CD4-positive, alpha-beta memory T cell (primary cell): ENCODE measurements around the gene GRIK2. TPM values are rescaled to one million over a fixed set of nuclear protein-coding genes. Genes with fewer than 3 reads are reported as not detected.

Source experiments
- CTCF ChIA-PET: fragments of 350-600 bp; sonication (Branson Sonifier 250); formaldehyde crosslinking; loops from one replicate; lab custom pipeline; 2021; ENCODE audit warnings: inconsistent platforms; ENCODE audit not compliant: partially characterized antibody; lab: Charles Lee
- POLR2A ChIA-PET: fragments of 350-600 bp; sonication (Branson Sonifier 250); formaldehyde crosslinking; loops from one replicate; lab custom pipeline; 2021; ENCODE audit not compliant: partially characterized antibody; lab: Charles Lee
- DNase-seq, 5 donors: peaks; one replicate each; pipeline versions ENCODE4 v3.0.0 to v3.0.0-alpha.2; 2020 to 2022; ENCODE audit warnings: mixed read lengths in 1 of 5
- H3K27ac ChIP-seq: one replicate; pipeline ENCODE4 v1.7.0; 2013; ENCODE audit warnings: low read depth, low read length
- H3K27me3 ChIP-seq: 2 replicates; pipeline ENCODE4 v1.7.0; 2013; ENCODE audit warnings: mild to moderate bottlenecking, low read length, moderate library complexity; ENCODE audit not compliant: insufficient read depth
- H3K36me3 ChIP-seq: 2 replicates; pipeline ENCODE4 v1.7.0; 2013; ENCODE audit warnings: mild to moderate bottlenecking, low read length, moderate library complexity; ENCODE audit not compliant: insufficient read depth
- H3K4me1 ChIP-seq: 2 replicates; pipeline ENCODE4 v1.7.0; 2013; ENCODE audit warnings: mild to moderate bottlenecking, low read length, moderate library complexity; ENCODE audit not compliant: insufficient read depth
- H3K4me3 ChIP-seq, 2 donors: one replicate each; pipeline ENCODE4 v1.7.0; 2013; ENCODE audit warnings: low read length in 2 of 2, mild to moderate bottlenecking in 1 of 2
- H3K9me3 ChIP-seq, 2 donors: one replicate each; pipeline ENCODE4 v1.7.0; 2013; ENCODE audit warnings: low read length in 2 of 2, control low read depth in 1 of 2; ENCODE audit not compliant: control insufficient read depth in 1 of 2
- H3K27ac Mint-ChIP-seq, 7 donors: one replicate each; pipeline ENCODE4 v1.8.0; 2020 to 2021; ENCODE audit warnings: mixed read lengths in 7 of 7, mild to moderate bottlenecking in 6 of 7, inconsistent platforms in 3 of 7, moderate library complexity in 3 of 7
- H3K27me3 Mint-ChIP-seq, 2 donors: one replicate each; pipeline ENCODE4 v1.8.0; 2020 to 2021; ENCODE audit warnings: mixed read lengths in 2 of 2
- H3K36me3 Mint-ChIP-seq, 2 donors: one replicate each; pipeline ENCODE4 v1.8.0; 2020 to 2021; ENCODE audit warnings: mixed read lengths in 2 of 2, inconsistent platforms in 1 of 2, mild to moderate bottlenecking in 1 of 2
- H3K4me1 Mint-ChIP-seq, 4 donors: one replicate each; pipeline ENCODE4 v1.8.0; 2020 to 2021; ENCODE audit warnings: mixed read lengths in 4 of 4, mild to moderate bottlenecking in 1 of 4
- H3K4me3 Mint-ChIP-seq, 8 donors: one replicate each; pipeline ENCODE4 v1.8.0; 2020 to 2021; ENCODE audit warnings: mixed read lengths in 8 of 8, mild to moderate bottlenecking in 7 of 8, moderate library complexity in 6 of 8, inconsistent platforms in 3 of 8
- H3K9me3 Mint-ChIP-seq, 8 donors: one replicate each; pipeline ENCODE4 v1.8.0; 2020 to 2021; ENCODE audit warnings: mixed read lengths in 8 of 8, mild to moderate bottlenecking in 5 of 8, inconsistent platforms in 3 of 8, moderate library complexity in 1 of 8
- intact Hi-C: fragments of 100-400 bp; cut with micrococcal nuclease; formaldehyde crosslinking; loops from one replicate; pipeline ENCODE4 v1.15.1; 2023
- polyA plus RNA-seq, 2 donors: library from polyadenylated mRNA; unstranded; fragments of 300-500 nt; fragmentation: Illumina TruSeq; gene quantifications; one replicate each; pipeline ENCODE4 v1.2.3, GENCODE V29; 2021
- total RNA-seq, 2 experiments: library from RNA; stranded (reverse); gene quantifications; one replicate each; pipeline ENCODE4 v1.2.3, GENCODE V29; 2021

The GRIK2 gene
- total and polyA plus RNA-seq, 4 experiments from 2014 or later = not detected

- intact Hi-C loops = no loop called here
- CTCF ChIA-PET = interaction anchor here (0.6 kb wide), 1 partner anchor 20 kb away, joined by 3 read pairs; no protein-coding TSS in a partner anchor
- H3K36me3 Mint-ChIP-seq = no peaks in the 10 kb centered on the region
These were observed 532.8 kb downstream of the GRIK2 start for GRCh38 chr6:101926149-101926925.

GRCh38 chr6:101931766-101932165 lies 538.3 kb downstream of the GRIK2 start:
- Mint-ChIP-seq H3K27me3 (no peaks in the 10 kb centered on the region), H3K27ac (no peak overlapping the region), H3K4me1 (no peaks in the 10 kb centered on the region), H3K9me3 (peaks cover 0 to 6% (median 2%) of the 10 kb centered on the region in 8 donors), H3K36me3 (no peaks in the 10 kb centered on the region), H3K4me3 (no peak overlapping the region)
- no peak for DNase-seq
- ChIA-PET POLR2A (no interaction called here), CTCF (no interaction called here)
- Histone ChIP-seq H3K27ac (no peak overlapping the region), H3K4me1 (no peaks in the 10 kb centered on the region), H3K36me3 (no peaks in the 10 kb centered on the region), H3K4me3 (no peak overlapping the region), H3K9me3 (no peaks in the 10 kb centered on the region), H3K27me3 (no peaks in the 10 kb centered on the region)
- intact Hi-C loops = no loop called here

More at GRCh38 chr6:101926149-101926925, 532.8 kb downstream of the GRIK2 start:
- Histone ChIP-seq H3K27me3 (no peaks in the 10 kb centered on the region), H3K4me1 (no peaks in the 10 kb centered on the region), H3K36me3 (no peaks in the 10 kb centered on the region), H3K4me3 (no peak overlapping the region), H3K9me3 (no peaks in the 10 kb centered on the region), H3K27ac (no peak overlapping the region)
- Mint-ChIP-seq H3K27ac (no peak overlapping the region), H3K4me1 (no peaks in the 10 kb centered on the region), H3K4me3 (no peak overlapping the region), H3K27me3 (no peaks in the 10 kb centered on the region), H3K9me3 (peaks cover 0 to 4% (median 0%) of the 10 kb centered on the region in 8 donors)
- DNase-seq = no peak
- POLR2A ChIA-PET = no interaction called here

GRCh38 chr6:101932704-101933103 lies 539.2 kb downstream of the GRIK2 start:
- Histone ChIP-seq H3K4me1 (no peaks in the 10 kb centered on the region), H3K27me3 (no peaks in the 10 kb centered on the region), H3K36me3 (no peaks in the 10 kb centered on the region), H3K27ac (no peak overlapping the region), H3K4me3 (no peak overlapping the region), H3K9me3 (no peaks in the 10 kb centered on the region)
- ChIA-PET POLR2A (no interaction called here), CTCF (no interaction called here)
- Mint-ChIP-seq H3K4me3 (no peak overlapping the region), H3K9me3 (peaks cover 0 to 9% (median 3%) of the 10 kb centered on the region in 8 donors), H3K27me3 (no peaks in the 10 kb centered on the region), H3K36me3 (no peaks in the 10 kb centered on the region), H3K27ac (no peak overlapping the region), H3K4me1 (no peaks in the 10 kb centered on the region)
- DNase-seq = no peak
- intact Hi-C loops = no loop called here

- ChIA-PET CTCF (no interaction called here), POLR2A (no interaction called here)
- Mint-ChIP-seq H3K36me3 (no peaks in the 10 kb centered on the region), H3K9me3 (peaks cover 0 to 13% (median 4%) of the 10 kb centered on the region in 8 donors), H3K27ac (no peak overlapping the region), H3K4me1 (no peaks in the 10 kb centered on the region), H3K4me3 (no peak overlapping the region), H3K27me3 (no peaks in the 10 kb centered on the region)
- intact Hi-C loops = no loop called here
- H3K27me3 ChIP-seq = no peaks in the 10 kb centered on the region
- H3K4me1 ChIP-seq = no peaks in the 10 kb centered on the region
- DNase-seq = no peak
- no peaks in the 10 kb centered on the region for H3K36me3 ChIP-seq
- no peak overlapping the region for H3K4me3 ChIP-seq
- H3K27ac ChIP-seq = no peak overlapping the region
- H3K9me3 ChIP-seq = no peaks in the 10 kb centered on the region
These were observed 542.2 kb downstream of the GRIK2 start for GRCh38 chr6:101935732-101936131.

- Histone ChIP-seq H3K27me3 (no peaks in the 10 kb centered on the region), H3K9me3 (no peaks in the 10 kb centered on the region), H3K36me3 (no peaks in the 10 kb centered on the region), H3K27ac (no peak overlapping the region), H3K4me1 (no peaks in the 10 kb centered on the region), H3K4me3 (no peak overlapping the region)
- H3K27me3 Mint-ChIP-seq = no peaks in the 10 kb centered on the region
- intact Hi-C loops = no loop called here
- H3K27ac Mint-ChIP-seq = no peak overlapping the region
- no peaks in the 10 kb centered on the region for H3K36me3 Mint-ChIP-seq
- DNase-seq = no peak
- CTCF ChIA-PET = no interaction called here
- H3K4me1 Mint-ChIP-seq = no peaks in the 10 kb centered on the region
- POLR2A ChIA-PET = no interaction called here
- H3K9me3 Mint-ChIP-seq = peaks cover 0 to 12% (median 4%) of the 10 kb centered on the region in 8 donors
- no peak overlapping the region for H3K4me3 Mint-ChIP-seq
These were observed 543.0 kb downstream of the GRIK2 start for GRCh38 chr6:101936516-101936915.

GRCh38 chr6:101937108-101937507 lies 543.6 kb downstream of the GRIK2 start:
- H3K4me3 Mint-ChIP-seq = no peak overlapping the region

GRCh38 chr6:101940391-101940790 lies 546.9 kb downstream of the GRIK2 start:
- no peaks in the 10 kb centered on the region for H3K4me1 ChIP-seq
- Mint-ChIP-seq H3K36me3 (no peaks in the 10 kb centered on the region), H3K27me3 (no peaks in the 10 kb centered on the region), H3K4me3 (no peak overlapping the region), H3K9me3 (peaks cover 0 to 22% (median 11%) of the 10 kb centered on the region in 8 donors), H3K4me1 (no peaks in the 10 kb centered on the region), H3K27ac (no peak overlapping the region)
- H3K9me3 ChIP-seq = no peaks in the 10 kb centered on the region
- H3K36me3 ChIP-seq = no peaks in the 10 kb centered on the region
- DNase-seq = no peak
- H3K27me3 ChIP-seq = no peaks in the 10 kb centered on the region
- intact Hi-C loops = no loop called here
- H3K4me3 ChIP-seq = no peak overlapping the region
- ChIA-PET CTCF (no interaction called here), POLR2A (no interaction called here)
- no peak overlapping the region for H3K27ac ChIP-seq

More at GRCh38 chr6:101937108-101937507, 543.6 kb downstream of the GRIK2 start:
- Histone ChIP-seq H3K9me3 (no peaks in the 10 kb centered on the region), H3K36me3 (no peaks in the 10 kb centered on the region), H3K4me3 (no peak overlapping the region), H3K27me3 (no peaks in the 10 kb centered on the region), H3K27ac (no peak overlapping the region), H3K4me1 (no peaks in the 10 kb centered on the region)
- H3K27ac Mint-ChIP-seq = no peak overlapping the region
- ChIA-PET POLR2A (no interaction called here), CTCF (no interaction called here)
- intact Hi-C loops = no loop called here
- H3K27me3 Mint-ChIP-seq = no peaks in the 10 kb centered on the region
- H3K36me3 Mint-ChIP-seq = no peaks in the 10 kb centered on the region
- DNase-seq = no peak
- peaks cover 0 to 11% (median 5%) of the 10 kb centered on the region in 8 donors for H3K9me3 Mint-ChIP-seq
- no peaks in the 10 kb centered on the region for H3K4me1 Mint-ChIP-seq
